GM11168 (cell line): Measurements from ENCODE around the gene CELSR3.

Experiments
- in situ Hi-C: fragments of 300-500 bp; cut with MboI; formaldehyde crosslinking; loops from one replicate; pipeline ENCODE4 v1.12.0; 2022; ENCODE audit warnings: low sequenced_read_pairs; ENCODE audit not compliant: unreplicated experiment

Gene CELSR3

GRCh38 chr3:48635222-48636021 lies 27.3 kb downstream of the CELSR3 start, which contains the start of gene SLC26A6:
SLC26A6 (minus strand) TSS chr3:48635461; CDS start chr3:48635393, 68 bp downstream.
- in situ Hi-C loops = no loop called here

DNA sequence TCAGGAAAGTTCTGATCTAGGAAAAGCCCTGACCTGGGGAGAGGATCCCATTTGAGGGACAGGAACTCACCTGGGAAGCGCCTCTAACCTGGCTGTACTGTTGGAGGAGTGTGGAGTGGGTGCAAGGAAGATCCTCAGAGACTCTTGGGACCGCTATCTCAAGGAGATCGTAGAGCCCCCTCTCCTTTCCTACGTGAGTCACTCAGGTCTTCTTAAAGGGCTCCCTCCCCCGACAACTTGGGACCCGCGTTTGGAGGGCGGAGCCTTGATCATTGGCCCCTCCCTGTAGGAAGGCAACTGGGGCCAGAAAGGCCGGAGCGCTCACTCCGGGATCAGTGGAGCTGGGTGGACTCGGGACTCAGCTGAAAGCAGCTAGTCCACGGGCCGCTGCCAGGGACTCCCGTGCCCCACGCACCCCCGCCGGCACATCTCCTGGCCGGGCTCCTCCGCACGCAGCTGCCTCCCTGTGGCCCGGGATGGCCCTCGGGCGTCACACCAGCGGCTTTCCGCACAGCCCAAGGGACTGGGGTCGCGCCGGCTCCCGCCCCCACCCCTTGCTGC lies 27.9 kb downstream of the CELSR3 start:
- in situ Hi-C loops = no loop called here

GRCh38 chr3:48633743-48634142 lies 28.9 kb downstream of the CELSR3 start:
- in situ Hi-C loops = no loop called here

GRCh38 chr3:48633256-48633655 lies 29.4 kb downstream of the CELSR3 start:
- in situ Hi-C loops = no loop called here

- in situ Hi-C loops = no loop called here
These were observed 30.9 kb downstream of the CELSR3 start for GRCh38 chr3:48631516-48632448.

DNA sequence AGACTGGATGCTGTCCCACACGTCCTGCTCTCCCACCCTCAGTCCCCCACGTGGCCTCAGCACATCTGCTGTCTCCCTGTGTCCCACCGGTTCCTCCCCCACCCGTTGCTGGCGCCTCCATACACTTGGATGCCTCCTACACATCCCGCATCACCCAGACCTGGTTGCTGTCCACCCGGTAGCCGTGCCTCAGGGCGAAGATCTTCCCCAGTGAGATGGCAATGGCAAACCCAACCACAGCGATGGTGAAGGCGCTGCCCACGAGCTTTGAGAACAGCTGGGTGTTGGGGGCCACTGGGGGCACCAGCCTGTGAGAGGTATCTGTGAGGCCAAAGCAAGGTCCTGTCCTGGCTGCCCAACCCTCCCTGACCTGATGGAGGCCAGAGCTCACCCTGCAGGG lies 31.9 kb downstream of the CELSR3 start:
- in situ Hi-C loops = no loop called here

- in situ Hi-C loops = no loop called here
These were observed 32.3 kb downstream of the CELSR3 start for GRCh38 chr3:48630407-48630806.

- in situ Hi-C loops = no loop called here
These were observed 32.8 kb downstream of the CELSR3 start for GRCh38 chr3:48629894-48630293.

GRCh38 chr3:48628277-48629017 lies 34.2 kb downstream of the CELSR3 start:
- in situ Hi-C loops = no loop called here

- in situ Hi-C loops = no loop called here
These were observed 37.1 kb downstream of the CELSR3 start for GRCh38 chr3:48625600-48625999.

GRCh38 chr3:48624767-48625166 lies 37.9 kb downstream of the CELSR3 start:
- in situ Hi-C loops = no loop called here

DNA sequence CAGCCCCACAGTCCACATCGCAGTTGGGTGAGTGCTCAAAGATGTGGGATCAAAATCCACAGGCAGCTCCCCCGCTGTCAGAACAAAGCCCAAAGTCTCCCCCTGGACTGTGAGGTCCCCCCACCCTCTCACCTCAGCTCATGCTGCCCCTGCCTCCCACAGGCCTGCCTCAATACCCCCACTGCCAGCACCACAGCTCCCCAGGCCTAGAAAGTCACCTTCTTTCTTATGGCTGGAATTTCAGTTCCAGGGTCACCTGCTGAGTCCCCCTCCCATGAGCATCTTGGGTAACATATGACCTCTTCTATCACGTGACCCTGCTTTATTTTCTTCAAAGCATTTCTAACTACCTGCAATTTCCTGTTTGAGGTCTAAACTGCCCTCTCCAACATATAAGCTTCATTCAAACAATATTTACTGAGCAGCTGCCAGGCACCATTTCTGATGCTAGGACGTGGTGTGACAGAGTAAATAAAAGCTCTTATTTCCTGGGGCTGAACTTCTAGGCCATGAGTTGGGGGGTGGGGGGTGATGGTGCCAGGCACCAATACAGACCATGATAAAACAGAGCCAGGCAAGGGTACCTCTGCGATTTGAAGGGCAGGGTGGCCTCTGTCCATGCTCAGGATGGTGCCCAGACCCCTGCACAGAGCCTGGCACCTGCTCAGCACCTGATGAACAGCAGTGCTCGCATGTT lies 38.7 kb downstream of the CELSR3 start:
- in situ Hi-C loops = no loop called here

GRCh38 chr3:48621461-48621869 lies 41.2 kb downstream of the CELSR3 start, which contains the start of gene TMEM89:
TMEM89 (minus strand) TSS chr3:48621769; CDS start chr3:48621756, 13 bp downstream.
- in situ Hi-C loops = no loop called here

- in situ Hi-C loops = no loop called here
These were observed 42.9 kb downstream of the CELSR3 start for GRCh38 chr3:48619541-48620524.

- in situ Hi-C loops = no loop called here
These were observed 45.1 kb downstream of the CELSR3 start for GRCh38 chr3:48617559-48617958.

- in situ Hi-C loops = no loop called here
These were observed 48.6 kb downstream of the CELSR3 start for GRCh38 chr3:48614044-48614443.

DNA sequence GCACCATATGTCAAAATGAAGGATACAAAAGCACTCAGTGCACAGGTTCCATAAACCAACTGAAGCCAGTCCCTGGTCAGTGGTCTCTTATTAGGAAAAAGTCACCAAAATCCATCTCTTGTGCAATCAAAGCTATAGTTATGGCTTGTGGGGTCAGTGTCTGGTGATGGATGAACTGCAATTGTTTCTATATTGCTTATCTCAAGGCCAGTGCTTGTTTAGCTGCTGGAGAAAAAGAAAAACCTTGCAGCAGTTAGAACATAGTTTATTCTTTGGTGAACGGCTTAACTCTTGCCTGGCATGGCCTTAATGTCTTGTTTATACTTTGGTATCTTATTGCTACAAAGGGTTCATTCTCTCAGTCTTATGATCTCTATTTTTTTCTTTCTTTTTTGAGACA lies 50.4 kb downstream of the CELSR3 start:
- in situ Hi-C loops = no loop called here
